HG03378 (cell line): Measurements from ENCODE around the gene PTTG2.
"Not testable (repeated sequence)": the region's sequence is repeated elsewhere in the genome, so short reads cannot be mapped to it uniquely, and the experiment has no call there.

Source experiments
- ATAC-seq: cut with Tn5 transposase; IDR thresholded peaks from one replicate; pipeline ENCODE4 v1.9.1; 2021; ENCODE audit warnings: mild to moderate bottlenecking, moderate library complexity; ENCODE audit not compliant: unreplicated experiment

The PTTG2 gene

DNA sequence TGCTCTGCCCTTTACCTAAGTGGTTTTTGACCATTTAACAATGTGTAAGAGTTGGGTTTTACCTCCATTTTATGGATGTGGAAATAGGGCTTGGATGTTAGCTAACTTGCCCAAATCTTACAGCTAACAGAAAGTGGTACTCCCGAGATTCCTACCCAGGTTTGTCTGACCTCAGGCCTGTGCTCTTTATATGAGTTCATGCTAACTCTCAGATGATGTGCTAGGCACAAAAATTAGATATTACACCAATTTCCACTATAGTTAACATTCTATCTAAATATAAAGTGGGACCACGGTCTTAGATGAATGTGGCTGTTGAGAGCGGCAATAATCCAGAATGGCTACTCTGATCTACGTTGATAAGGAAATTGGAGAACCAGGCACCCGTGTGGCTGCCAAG, at the start of gene PTTG2:
TSS of gene PTTG2 (plus strand) at position 301 of the 400 bp plus-strand sequence. CDS start at position 338, 37 bp downstream.
- ATAC-seq: no peak

- ATAC-seq: no peak
Measured at GRCh38 chr4:37914539-37914938, 45.7 kb upstream of the PTTG2 start.

DNA sequence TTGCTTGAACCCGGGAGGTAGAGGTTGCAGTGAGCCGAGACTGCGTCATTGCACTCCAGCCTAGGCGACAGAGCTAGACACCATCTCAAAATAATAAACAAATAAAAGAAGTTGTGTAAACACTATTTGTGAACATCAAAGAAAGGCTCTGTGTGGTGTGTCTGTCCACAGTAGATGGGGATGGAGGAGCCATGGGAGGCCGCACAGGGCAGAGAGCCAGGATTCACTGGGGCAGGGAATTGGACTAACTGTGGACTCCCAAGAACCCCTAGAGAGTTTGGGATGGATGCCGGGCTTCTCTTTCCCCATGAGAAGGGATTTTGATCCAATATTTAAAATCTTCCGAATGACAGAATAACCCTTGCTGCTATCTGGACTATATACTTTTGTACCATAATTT, 42.8 kb upstream of the PTTG2 start:
- no peak for ATAC-seq

GRCh38 chr4:37918653-37919052, 41.5 kb upstream of the PTTG2 start:
- no peak for ATAC-seq

DNA sequence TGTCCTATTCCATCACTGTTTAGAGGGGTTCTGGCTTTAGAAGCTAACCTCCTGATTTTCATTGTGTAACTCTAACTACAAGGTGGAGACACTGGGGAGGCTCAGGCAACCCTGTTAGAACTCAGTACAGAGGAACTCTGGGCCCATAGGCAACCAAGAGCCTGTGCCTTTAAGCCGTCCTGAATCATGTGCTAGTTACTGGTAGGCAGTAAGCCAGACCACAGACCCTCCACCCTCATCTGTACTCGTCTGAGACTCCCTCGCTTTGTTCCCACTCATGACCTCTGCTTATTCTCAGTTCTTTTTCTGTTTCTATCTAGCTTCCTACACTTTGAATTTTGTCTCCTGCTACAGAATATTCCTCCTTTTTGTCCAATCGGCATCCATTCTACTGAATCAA, 37.9 kb upstream of the PTTG2 start:
- no peak for ATAC-seq

GRCh38 chr4:37923089-37923488, 37.1 kb upstream of the PTTG2 start:
- ATAC-seq: not testable (repeated sequence)

DNA sequence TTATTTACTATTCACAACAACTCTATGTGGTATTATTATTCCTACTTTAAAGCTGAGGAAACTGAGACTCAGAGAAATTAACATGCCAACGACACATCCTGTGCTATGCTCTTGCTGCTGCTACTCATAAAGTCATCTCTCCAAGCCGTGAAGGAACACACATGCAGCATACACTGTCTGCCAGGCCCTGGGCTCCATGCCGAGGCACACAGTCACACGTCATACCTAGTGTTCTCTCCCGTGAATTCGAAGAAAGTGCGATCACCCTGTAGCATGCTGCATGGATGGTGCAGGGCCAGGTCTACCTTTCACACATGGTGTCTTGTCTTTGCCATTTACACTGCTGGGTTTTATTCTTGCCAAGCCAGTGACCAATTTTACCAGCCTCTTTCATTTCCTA, 35.3 kb upstream of the PTTG2 start:
- ATAC-seq: no peak

- ATAC-seq: no peak
Measured at GRCh38 chr4:37927434-37927833, 32.8 kb upstream of the PTTG2 start.

DNA sequence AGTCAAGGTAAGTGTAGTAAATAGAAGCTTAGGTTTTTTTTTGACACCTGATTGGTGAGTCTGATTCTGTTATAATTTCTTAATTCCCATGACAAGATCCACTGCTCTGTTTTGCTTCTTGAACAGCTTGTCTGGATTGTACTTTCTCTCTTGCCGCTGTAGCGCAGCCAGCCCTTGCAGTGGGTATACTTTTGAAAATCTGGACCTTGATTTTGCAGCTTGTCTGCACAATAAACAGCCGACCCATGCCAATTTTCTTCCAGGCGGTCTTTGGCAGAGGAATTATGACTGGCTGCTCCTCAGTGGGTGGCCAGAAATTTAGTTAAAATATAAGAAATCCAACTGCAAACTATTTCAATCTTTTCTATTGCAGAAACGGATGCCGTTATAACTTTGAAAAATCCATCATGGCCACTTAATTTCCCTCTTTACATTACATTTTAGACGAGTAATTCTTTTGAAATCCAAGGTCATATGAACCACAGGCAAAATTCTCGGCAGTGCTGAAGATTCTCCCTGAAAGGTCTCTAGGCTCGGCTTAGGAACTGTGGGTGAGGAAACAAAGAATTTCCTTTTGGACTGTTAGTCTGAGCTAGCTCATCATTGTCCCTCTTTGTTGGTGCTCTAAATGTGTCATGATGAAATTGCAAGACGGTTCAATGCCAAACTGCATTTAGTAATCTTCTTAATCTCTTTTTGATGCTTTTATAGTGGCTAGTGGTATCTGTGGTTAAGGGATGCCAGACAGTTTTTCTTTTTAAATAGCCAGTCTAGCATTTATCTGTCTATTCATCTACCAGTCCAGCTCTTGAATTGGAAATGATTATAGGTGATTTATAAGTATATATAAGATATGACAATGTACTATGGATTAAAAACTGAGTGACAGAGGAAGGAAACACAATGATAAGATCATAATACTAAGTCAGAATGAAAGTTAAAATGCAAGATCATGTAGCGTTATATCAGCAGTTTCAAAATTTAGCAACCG, 31.5 kb upstream of the PTTG2 start:
- no peak for ATAC-seq

DNA sequence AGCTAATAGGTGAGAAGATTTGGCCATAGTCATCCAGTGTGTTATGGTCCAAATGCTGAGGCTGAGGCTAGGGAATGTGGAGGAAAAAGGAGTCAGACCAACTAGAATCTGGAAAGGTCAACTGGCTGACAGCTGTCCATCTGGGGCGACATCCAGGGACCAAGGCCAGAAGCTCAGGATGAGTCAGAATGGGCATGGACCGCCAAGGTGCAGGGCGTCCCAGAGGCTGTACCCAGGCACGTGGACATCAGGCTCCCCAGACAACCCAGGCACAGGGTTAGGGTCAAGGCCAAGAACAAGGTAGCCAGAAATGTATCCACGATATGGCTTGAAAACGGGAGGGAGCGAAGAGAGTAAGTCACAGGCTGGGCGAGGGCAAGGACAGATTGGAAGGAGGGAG, 26.1 kb upstream of the PTTG2 start:
- ATAC-seq: no peak

GRCh38 chr4:37934609-37935008, 25.6 kb upstream of the PTTG2 start:
- no peak for ATAC-seq

GRCh38 chr4:37935026-37935425, 25.2 kb upstream of the PTTG2 start:
- ATAC-seq: no peak

GRCh38 chr4:37936889-37937498, 23.2 kb upstream of the PTTG2 start:
- ATAC-seq: no peak

- ATAC-seq: no peak
Measured at GRCh38 chr4:37938208-37938607, 22.0 kb upstream of the PTTG2 start.

GRCh38 chr4:37946503-37947179, 13.6 kb upstream of the PTTG2 start:
- ATAC-seq: no peak

- no peak for ATAC-seq
Measured at GRCh38 chr4:37948542-37948941, 11.7 kb upstream of the PTTG2 start.

- no peak for ATAC-seq
Measured at GRCh38 chr4:37949636-37950426, 10.4 kb upstream of the PTTG2 start.

DNA sequence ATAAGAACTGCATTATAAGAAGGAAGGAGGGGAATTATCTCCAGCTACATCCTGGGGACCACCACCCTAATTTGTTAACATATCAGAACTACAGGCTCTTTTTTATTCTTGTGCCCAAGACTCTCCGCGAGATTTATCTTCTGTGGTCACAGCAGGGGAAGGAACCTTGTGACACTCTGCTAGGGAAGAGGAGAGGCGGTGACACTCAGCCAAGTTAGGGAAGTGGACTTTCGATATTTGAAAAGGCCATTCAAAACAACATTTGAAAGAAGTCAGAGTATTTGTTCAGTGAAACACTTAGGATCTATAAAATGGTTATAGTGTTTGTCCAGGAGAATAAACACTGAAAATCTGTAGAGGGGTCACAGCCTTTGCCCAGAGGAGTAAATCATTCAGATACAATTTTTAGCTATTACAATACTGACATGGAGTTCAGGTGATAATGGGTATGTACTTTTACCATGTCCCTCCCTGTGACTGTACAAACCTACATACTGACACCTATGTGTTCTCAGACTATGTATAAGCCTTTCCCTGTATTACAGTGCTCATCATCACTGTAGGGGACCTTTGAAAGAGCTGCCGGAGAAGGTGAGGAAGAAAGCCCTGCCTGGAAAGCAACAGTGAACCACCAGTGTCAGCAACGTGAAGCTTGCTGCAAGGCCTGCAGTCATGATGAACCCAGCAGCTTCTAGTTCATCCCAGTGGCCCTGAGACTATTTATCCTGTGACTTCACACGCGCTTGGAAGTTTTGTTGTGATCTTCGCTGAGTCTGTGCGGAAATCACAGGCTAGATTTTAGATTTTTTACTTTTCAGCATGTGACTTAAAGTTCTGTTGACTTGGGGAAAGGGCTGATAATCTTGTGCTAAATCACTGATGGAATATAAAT, 8.5 kb upstream of the PTTG2 start:
- ATAC-seq: no peak

DNA sequence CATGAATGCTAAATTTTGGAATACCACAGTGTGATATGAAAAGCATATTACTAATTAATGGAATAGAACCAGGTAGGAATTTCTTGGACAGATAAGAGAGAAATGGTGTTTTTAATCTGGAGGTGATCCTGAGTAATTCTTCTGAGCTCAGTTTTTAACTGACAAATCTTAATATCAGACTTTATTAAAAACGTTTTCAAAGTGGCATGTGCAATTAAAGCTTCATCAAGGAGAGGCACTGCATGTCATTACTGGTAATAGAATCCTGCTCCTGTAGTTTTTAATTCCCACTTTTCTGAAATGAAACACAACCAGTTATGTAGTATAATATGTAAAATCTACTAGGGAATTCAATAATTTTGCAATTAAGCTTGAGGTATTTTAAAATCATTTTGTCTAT, 7.0 kb upstream of the PTTG2 start:
- ATAC-seq: no peak
